ENCODE results near the gene FRS2. TPM values are rescaled to one million over a fixed set of nuclear protein-coding genes. Genes with fewer than 3 reads are reported as not detected.

FRS2 gene
- total RNA-seq, 1 donor from 2014 or later: 49.3 TPM

- no peak for DNase-seq
Measured at GRCh38 chr12:69533844-69534243, 63.7 kb downstream of the FRS2 start.

GRCh38 chr12:69534389-69534822 lies 64.2 kb downstream of the FRS2 start:
- peak; percentile 74 for DNase-seq

- no peak for DNase-seq
Measured at GRCh38 chr12:69540987-69541386, 70.8 kb downstream of the FRS2 start.

GRCh38 chr12:69544087-69544486 lies 73.9 kb downstream of the FRS2 start:
- no peak for DNase-seq

GRCh38 chr12:69545081-69545480 lies 74.9 kb downstream of the FRS2 start:
- DNase-seq: no peak

- no peak for DNase-seq
Measured at GRCh38 chr12:69546693-69547438, 76.7 kb downstream of the FRS2 start.

- DNase-seq: no peak
Measured at GRCh38 chr12:69548687-69549086, 78.5 kb downstream of the FRS2 start.

- no peak for DNase-seq
Measured at GRCh38 chr12:69550569-69551350, 80.6 kb downstream of the FRS2 start.

- DNase-seq: peak; percentile 2
Measured at GRCh38 chr12:69553628-69554248, 83.5 kb downstream of the FRS2 start.

- peak; percentile 32 for DNase-seq
Measured at GRCh38 chr12:69555461-69555860, 85.3 kb downstream of the FRS2 start.

- no peak for DNase-seq
Measured at GRCh38 chr12:69556383-69556782, 86.2 kb downstream of the FRS2 start.

GRCh38 chr12:69563166-69563762 lies 93.1 kb downstream of the FRS2 start:
- DNase-seq: no peak

GRCh38 chr12:69566603-69567002 lies 96.4 kb downstream of the FRS2 start:
- no peak for DNase-seq

GRCh38 chr12:69569236-69569635 lies 99.0 kb downstream of the FRS2 start:
- no peak for DNase-seq

- DNase-seq: no peak
Measured at GRCh38 chr12:69570000-69570516, 99.9 kb downstream of the FRS2 start.

- DNase-seq: peak; percentile 42
Measured at GRCh38 chr12:69570545-69571399, 100.6 kb downstream of the FRS2 start.

GRCh38 chr12:69575346-69575745 lies 105.2 kb downstream of the FRS2 start:
- DNase-seq: no peak

GRCh38 chr12:69578283-69578682 lies 108.1 kb downstream of the FRS2 start:
- DNase-seq: no peak

- no peak for DNase-seq
Measured at GRCh38 chr12:69579029-69579428, 108.8 kb downstream of the FRS2 start.

- no peak for DNase-seq
Measured at GRCh38 chr12:69580074-69580473, 109.9 kb downstream of the FRS2 start.

GRCh38 chr12:69583203-69583602 lies 113.0 kb downstream of the FRS2 start:
- no peak for DNase-seq

Data from skin of body (tissue), 2 donors.